GM12878 (cell line): ENCODE data around the gene ADAM19. TPM values are rescaled to one million over a fixed set of nuclear protein-coding genes. Genes with fewer than 3 reads are reported as not detected.

Experiments used
- ATAC-seq: fragments of 200-7000 bp; cut with Tn5 transposase; 3 replicates; pipeline ENCODE4 v1.9.1; 2020; ENCODE audit warnings: mild to moderate bottlenecking, moderate library complexity
- BruUV-seq: library from RNA; stranded (reverse); fragments of 400-500 nt; replicated peaks from 2 replicates; lab custom pipeline; 2021; lab: Mats Ljungman, UMichigan
- CTCF ChIA-PET: fragments of 300-600 bp; sonication (Branson Sonifier 250); formaldehyde crosslinking; extraction: SDS; loops from one replicate; lab custom pipeline; 2021; ENCODE audit warnings: inconsistent platforms; lab: Yijun Ruan, JAX
- POLR2A ChIA-PET: fragments of 350-600 bp; formaldehyde crosslinking; extraction: SDS; loops from one replicate; lab custom pipeline; 2021; ENCODE audit warnings: inconsistent platforms; lab: Charles Lee
- RAD21 ChIA-PET: fragments of 300-600 bp; sonication (Branson Sonifier 250); formaldehyde crosslinking; loops from one replicate; lab custom pipeline; 2023; ENCODE audit warnings: antibody characterized with exemption; ENCODE audit not compliant: unreplicated experiment; lab: Charles Lee
- SMC1A ChIA-PET: fragments of 300-600 bp; sonication (Branson Sonifier 250); formaldehyde crosslinking; loops from one replicate; lab custom pipeline; 2023; ENCODE audit not compliant: unreplicated experiment, uncharacterized antibody; lab: Charles Lee
- DNase-seq: peaks from one replicate; pipeline ENCODE4 v3.0.0-alpha.2; 2011; ENCODE audit warnings: low read depth, low spot score
- FAIRE-seq: peaks from 3 replicates; lab custom pipeline; 2011; peaks lifted over from hg19 to GRCh38; lab: Jason Lieb, UNC
- H2AFZ ChIP-seq: 2 replicates; pipeline ENCODE4 v1.6.0; 2011; ENCODE audit warnings: low read depth, low read length, control low read depth; ENCODE audit not compliant: control insufficient read depth
- H3K27ac ChIP-seq: 2 replicates; pipeline ENCODE4 v1.5.1; 2011; ENCODE audit warnings: control low read depth; ENCODE audit not compliant: control insufficient read depth, insufficient read depth
- H3K27me3 ChIP-seq, 2 experiments: replicated peaks in 1 of 2; 2 replicates each; pipeline versions ENCODE4 v1.6.0 to v1.6.1; 2011; ENCODE audit warnings: low read length in 1 of 2; ENCODE audit not compliant: control insufficient read depth in 2 of 2, insufficient read depth in 2 of 2
- H3K36me3 ChIP-seq, 2 experiments: 2 replicates each; pipeline ENCODE4 v1.5.1; 2011; ENCODE audit warnings: low read length in 1 of 2; ENCODE audit not compliant: control insufficient read depth in 2 of 2, insufficient read depth in 2 of 2
- H3K4me1 ChIP-seq: 2 replicates; pipeline ENCODE4 v1.6.1; 2011; ENCODE audit warnings: mild to moderate bottlenecking, low read length, moderate library complexity, mixed read lengths; ENCODE audit not compliant: control insufficient read depth, insufficient read depth
- H3K4me2 ChIP-seq: 2 replicates; pipeline ENCODE4 v1.6.0; 2011; ENCODE audit warnings: control low read depth; ENCODE audit not compliant: control insufficient read depth, insufficient read depth
- H3K4me3 ChIP-seq: fragments of 200-600 bp; sonication (generic); 2 replicates; pipeline ENCODE4 v1.5.1; 2016
- H3K79me2 ChIP-seq: 2 replicates; pipeline ENCODE4 v1.6.0; 2011; ENCODE audit warnings: low read length; ENCODE audit not compliant: control insufficient read depth, insufficient read depth
- H3K9ac ChIP-seq: 2 replicates; pipeline ENCODE4 v1.8.0; 2011; ENCODE audit warnings: low read length, control low read depth, mixed read lengths; ENCODE audit not compliant: control insufficient read depth, insufficient read depth
- H3K9me3 ChIP-seq: replicated peaks from 3 replicates; pipeline ENCODE4 v1.5.1; 2011; ENCODE audit warnings: mild to moderate bottlenecking, low read length; ENCODE audit not compliant: control insufficient read depth, insufficient read depth
- H4K20me1 ChIP-seq: 2 replicates; pipeline ENCODE4 v1.6.0; 2011; ENCODE audit not compliant: control insufficient read depth, insufficient read depth
- ASH2L ChIP-seq: fragments of 300-600, 200-600 bp; sonication (generic); IDR thresholded peaks from 2 replicates; pipeline ENCODE4 v1.6.1; 2017; ENCODE audit warnings: low read depth, mild to moderate bottlenecking, borderline replicate concordance
- ATF7 ChIP-seq: fragments of 450-650 bp; IDR thresholded peaks from 2 replicates; pipeline ENCODE4 v1.6.1; 2016; ENCODE audit warnings: low read depth, mild to moderate bottlenecking
- CBFB ChIP-seq: IDR thresholded peaks from 2 replicates; pipeline ENCODE4 v1.6.1; 2016; ENCODE audit warnings: antibody characterized with exemption, low read depth
- CHD2 ChIP-seq: IDR thresholded peaks from 2 replicates; pipeline ENCODE4 v1.6.1; 2011; ENCODE audit warnings: low read depth, low read length, improper control_type of control experiment, borderline replicate concordance
- FOXK2 ChIP-seq: fragments of 450-650 bp; IDR thresholded peaks from 2 replicates; pipeline ENCODE4 v1.6.1; 2017; ENCODE audit warnings: mild to moderate bottlenecking, moderate library complexity
- GATAD2B ChIP-seq: fragments of 450-650 bp; conservative IDR thresholded peaks from 2 replicates; pipeline ENCODE4 v1.6.1; 2017; ENCODE audit warnings: low read depth, mild to moderate bottlenecking, moderate library complexity
- HDAC6 ChIP-seq: fragments of 200-600 bp; sonication (generic); IDR thresholded peaks from one replicate; pipeline ENCODE4 v1.8.0; 2017; ENCODE audit warnings: antibody characterized with exemption; ENCODE audit not compliant: unreplicated experiment
- NRF1 ChIP-seq: conservative IDR thresholded peaks from 2 replicates; pipeline ENCODE4 v1.6.1; 2011; ENCODE audit warnings: mild to moderate bottlenecking, low read depth, low read length, improper control_type of control experiment
- POLR2AphosphoS2 ChIP-seq: IDR thresholded peaks from 2 replicates; pipeline ENCODE4 v1.6.1; 2011; ENCODE audit warnings: low read depth, mild to moderate bottlenecking, low read length, improper control_type of control experiment, moderate library complexity
- SMAD1 ChIP-seq: fragments of 450-650 bp; IDR thresholded peaks from 2 replicates; pipeline ENCODE4 v1.6.1; 2018; ENCODE audit warnings: mild to moderate bottlenecking, low read depth; ENCODE audit not compliant: partially characterized antibody
- SMARCA5 ChIP-seq: fragments of 450-650 bp; IDR thresholded peaks from 2 replicates; pipeline ENCODE4 v1.6.1; 2017; ENCODE audit warnings: mild to moderate bottlenecking
- SREBF2 ChIP-seq: IDR thresholded peaks from 2 replicates; pipeline ENCODE4 v1.6.1; 2012; ENCODE audit warnings: mild to moderate bottlenecking, low read length
- SUZ12 ChIP-seq: fragments of 200-600 bp; sonication (generic); IDR thresholded peaks from one replicate; pipeline ENCODE4 v1.6.1; 2018; ENCODE audit warnings: antibody characterized with exemption, mild to moderate bottlenecking; ENCODE audit not compliant: unreplicated experiment
- WGBS: methylation state at CpG from one replicate; pipeline ENCODE4 v1.1.6; 2016; ENCODE audit warnings: low lambda C conversion rate; ENCODE audit not compliant: insufficient replicate concordance, insufficient coverage; ENCODE audit errors: missing lambda C conversion rate; 5-methylcytosine and 5-hydroxymethylcytosine counted together
- in situ Hi-C: fragments of 300-500 bp; cut with MboI; formaldehyde crosslinking; loops from 9 replicates; pipeline ENCODE4 v1.14.3; 2018; ENCODE audit warnings: mixed read lengths
- intact Hi-C: fragments of 100-400 bp; cut with micrococcal nuclease; formaldehyde crosslinking; loops from one replicate; pipeline ENCODE4 v1.14.2; 2022; ENCODE audit not compliant: unreplicated experiment
- polyA plus RNA-seq, 11 experiments: library from polyadenylated mRNA; depleted of rRNA in 4 of 11; unstranded in 6 of 11; stranded (reverse) in 5 of 11; fragments of >200 nt; fragmentation: Nextera tagmentation in 4 of 11; fragmentation: Illumina TruSeq in 1 of 11; extraction: Ambion mirVana in 4 of 11; extraction: Trizol in 1 of 11; gene quantifications; 1 replicate in 1 of 11; 2 replicates in 10 of 11; pipeline versions ENCODE4 v1.2.1 to v1.2.3, GENCODE V29; 2011 to 2016; ENCODE audit warnings: inconsistent platforms in 2 of 11, missing spikeins in 2 of 11, low read depth in 1 of 11
- total RNA-seq, 4 experiments: library from RNA; depleted of rRNA in 3 of 4; stranded (reverse); fragments of >200 nt in 3 of 4; fragmentation: Illumina TruSeq in 1 of 4; extraction: Trizol in 1 of 4; gene quantifications; 2 replicates each; pipeline versions ENCODE4 v1.2.1 to v1.2.3, GENCODE V29; 2013 to 2021
- TF ChIP-seq, protein P1 (sequence below): fragments of 450-650 bp; IDR thresholded peaks from 2 replicates; pipeline ENCODE4 v1.6.1; 2017; ENCODE audit warnings: mild to moderate bottlenecking, moderate library complexity
- TF ChIP-seq, protein P2 (sequence below): fragments of 450-650 bp; conservative IDR thresholded peaks from 2 replicates; pipeline ENCODE4 v1.6.1; 2017; ENCODE audit warnings: mild to moderate bottlenecking, moderate library complexity
- TF ChIP-seq, protein P3 (sequence below): IDR thresholded peaks from 2 replicates; pipeline ENCODE4 v1.6.1; 2011; ENCODE audit warnings: low read depth, mild to moderate bottlenecking, low read length, moderate library complexity, borderline replicate concordance; ENCODE audit errors: extremely low read depth

Gene ADAM19
- total and polyA plus RNA-seq, 10 of the 15 experiments (the other 5 are each of a cell fraction or from before 2014, with no cell fraction given), result 16.0 to 92.8 (median 44.7) TPM

- TF ChIP-seq, protein P1, sequence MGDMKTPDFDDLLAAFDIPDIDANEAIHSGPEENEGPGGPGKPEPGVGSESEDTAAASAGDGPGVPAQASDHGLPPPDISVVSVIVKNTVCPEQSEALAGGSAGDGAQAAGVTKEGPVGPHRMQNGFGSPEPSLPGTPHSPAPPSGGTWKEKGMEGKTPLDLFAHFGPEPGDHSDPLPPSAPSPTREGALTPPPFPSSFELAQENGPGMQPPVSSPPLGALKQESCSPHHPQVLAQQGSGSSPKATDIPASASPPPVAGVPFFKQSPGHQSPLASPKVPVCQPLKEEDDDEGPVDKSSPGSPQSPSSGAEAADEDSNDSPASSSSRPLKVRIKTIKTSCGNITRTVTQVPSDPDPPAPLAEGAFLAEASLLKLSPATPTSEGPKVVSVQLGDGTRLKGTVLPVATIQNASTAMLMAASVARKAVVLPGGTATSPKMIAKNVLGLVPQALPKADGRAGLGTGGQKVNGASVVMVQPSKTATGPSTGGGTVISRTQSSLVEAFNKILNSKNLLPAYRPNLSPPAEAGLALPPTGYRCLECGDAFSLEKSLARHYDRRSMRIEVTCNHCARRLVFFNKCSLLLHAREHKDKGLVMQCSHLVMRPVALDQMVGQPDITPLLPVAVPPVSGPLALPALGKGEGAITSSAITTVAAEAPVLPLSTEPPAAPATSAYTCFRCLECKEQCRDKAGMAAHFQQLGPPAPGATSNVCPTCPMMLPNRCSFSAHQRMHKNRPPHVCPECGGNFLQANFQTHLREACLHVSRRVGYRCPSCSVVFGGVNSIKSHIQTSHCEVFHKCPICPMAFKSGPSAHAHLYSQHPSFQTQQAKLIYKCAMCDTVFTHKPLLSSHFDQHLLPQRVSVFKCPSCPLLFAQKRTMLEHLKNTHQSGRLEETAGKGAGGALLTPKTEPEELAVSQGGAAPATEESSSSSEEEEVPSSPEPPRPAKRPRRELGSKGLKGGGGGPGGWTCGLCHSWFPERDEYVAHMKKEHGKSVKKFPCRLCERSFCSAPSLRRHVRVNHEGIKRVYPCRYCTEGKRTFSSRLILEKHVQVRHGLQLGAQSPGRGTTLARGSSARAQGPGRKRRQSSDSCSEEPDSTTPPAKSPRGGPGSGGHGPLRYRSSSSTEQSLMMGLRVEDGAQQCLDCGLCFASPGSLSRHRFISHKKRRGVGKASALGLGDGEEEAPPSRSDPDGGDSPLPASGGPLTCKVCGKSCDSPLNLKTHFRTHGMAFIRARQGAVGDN, result no peak
- TF ChIP-seq FOXK2, result no peak
- TF ChIP-seq CBFB, result no peak
- no peak for TF ChIP-seq ATF7
- no peak for TF ChIP-seq GATAD2B
- no peak for TF ChIP-seq SMARCA5
Observed at GRCh38 chr5:157558681-157559080, 16.9 kb downstream of the ADAM19 start (continued).

GRCh38 chr5:157558041-157558595 lies 17.5 kb downstream of the ADAM19 start:
- FAIRE-seq, result no peak
- BruUV-seq, result no TSS peak
- H3K9me3 ChIP-seq, result no peaks in the 10 kb centered on the region
- H4K20me1 ChIP-seq, result no peaks in the 10 kb centered on the region; the same call in 1 of the 2 replicates
- no peak for ATAC-seq
- intact Hi-C loops (loop anchor here (5.0 kb wide), 1 partner anchor 56 kb away; no protein-coding TSS in a partner anchor), in situ Hi-C loops (no loop called here)
- no peak overlapping the region for H3K9ac ChIP-seq
- CTCF ChIA-PET, result interaction anchor here (0.6 to 1.9 kb wide), 4 partner anchors 8 to 37 kb away, joined by 3 to 9 read pairs (median 6); no protein-coding TSS in a partner anchor
- POLR2A ChIA-PET, result interaction anchor here (0.7 to 3.5 kb wide), 3 partner anchors 9 to 44 kb away, joined by 3 to 18 read pairs (median 3); no protein-coding TSS in a partner anchor
- peaks cover 3 to 11% of the 10 kb centered on the region in 2 experiments; a peak in 3 of 4 replicates for H3K36me3 ChIP-seq
- 85% methylated on average over 4 of the region's 4 CpGs for WGBS
- no peaks in the 10 kb centered on the region for H3K27me3 ChIP-seq
- no peak for DNase-seq
- SMC1A ChIA-PET, result interaction anchor here (0.7 to 6.1 kb wide), 13 partner anchors 8 to 274 kb away, joined by 3 to 79 read pairs (median 3); no protein-coding TSS in a partner anchor
- H3K4me2 ChIP-seq, result no peak overlapping the region
- no peak overlapping the region for H3K4me3 ChIP-seq
- no peak overlapping the region for H2AFZ ChIP-seq
- peaks cover 24% of the 10 kb centered on the region for H3K4me1 ChIP-seq
- no peak overlapping the region for H3K27ac ChIP-seq
- H3K79me2 ChIP-seq, result peaks cover 5% of the 10 kb centered on the region
- RAD21 ChIA-PET, result interaction anchor here (0.8 to 2.1 kb wide), 2 partner anchors 10 to 15 kb away, joined by 3 to 5 read pairs; no protein-coding TSS in a partner anchor
- TF ChIP-seq, protein P2, sequence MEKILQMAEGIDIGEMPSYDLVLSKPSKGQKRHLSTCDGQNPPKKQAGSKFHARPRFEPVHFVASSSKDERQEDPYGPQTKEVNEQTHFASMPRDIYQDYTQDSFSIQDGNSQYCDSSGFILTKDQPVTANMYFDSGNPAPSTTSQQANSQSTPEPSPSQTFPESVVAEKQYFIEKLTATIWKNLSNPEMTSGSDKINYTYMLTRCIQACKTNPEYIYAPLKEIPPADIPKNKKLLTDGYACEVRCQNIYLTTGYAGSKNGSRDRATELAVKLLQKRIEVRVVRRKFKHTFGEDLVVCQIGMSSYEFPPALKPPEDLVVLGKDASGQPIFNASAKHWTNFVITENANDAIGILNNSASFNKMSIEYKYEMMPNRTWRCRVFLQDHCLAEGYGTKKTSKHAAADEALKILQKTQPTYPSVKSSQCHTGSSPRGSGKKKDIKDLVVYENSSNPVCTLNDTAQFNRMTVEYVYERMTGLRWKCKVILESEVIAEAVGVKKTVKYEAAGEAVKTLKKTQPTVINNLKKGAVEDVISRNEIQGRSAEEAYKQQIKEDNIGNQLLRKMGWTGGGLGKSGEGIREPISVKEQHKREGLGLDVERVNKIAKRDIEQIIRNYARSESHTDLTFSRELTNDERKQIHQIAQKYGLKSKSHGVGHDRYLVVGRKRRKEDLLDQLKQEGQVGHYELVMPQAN, result no peak
- no peak for TF ChIP-seq SMAD1
- no peak for TF ChIP-seq NRF1
- TF ChIP-seq CHD2, result no peak
- TF ChIP-seq POLR2AphosphoS2, result no peak
- TF ChIP-seq HDAC6, result no peak
- TF ChIP-seq, protein P3, sequence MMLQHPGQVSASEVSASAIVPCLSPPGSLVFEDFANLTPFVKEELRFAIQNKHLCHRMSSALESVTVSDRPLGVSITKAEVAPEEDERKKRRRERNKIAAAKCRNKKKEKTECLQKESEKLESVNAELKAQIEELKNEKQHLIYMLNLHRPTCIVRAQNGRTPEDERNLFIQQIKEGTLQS, result no peak
- TF ChIP-seq SREBF2, result no peak
- TF ChIP-seq SUZ12, result no peak
- no peak for TF ChIP-seq ASH2L
